HG02798 (cell line): Measurements from ENCODE around the gene FERMT1.
"Not testable (repeated sequence)": the region's sequence is repeated elsewhere in the genome, so short reads cannot be mapped to it uniquely, and the experiment has no call there.

Experiments
- ATAC-seq: cut with Tn5 transposase; IDR thresholded peaks from one replicate; pipeline ENCODE4 v1.9.1; 2021; ENCODE audit warnings: mild to moderate bottlenecking; ENCODE audit not compliant: unreplicated experiment, poor library complexity

Gene FERMT1

GRCh38 chr20:6116758-6117157, 6.1 kb downstream of the FERMT1 start:
- no peak for ATAC-seq

- no peak for ATAC-seq
Measured at GRCh38 chr20:6115221-6115895, 7.5 kb downstream of the FERMT1 start.

- no peak for ATAC-seq
Measured at GRCh38 chr20:6114696-6115095, 8.1 kb downstream of the FERMT1 start.

GRCh38 chr20:6113951-6114350, 8.9 kb downstream of the FERMT1 start:
- ATAC-seq, result no peak

- not testable (repeated sequence) for ATAC-seq
Measured at GRCh38 chr20:6112965-6113364, 9.9 kb downstream of the FERMT1 start.

- no peak for ATAC-seq
Measured at GRCh38 chr20:6108330-6108729, 14.5 kb downstream of the FERMT1 start.

GRCh38 chr20:6104493-6105188, 18.2 kb downstream of the FERMT1 start:
- no peak for ATAC-seq

- no peak for ATAC-seq
Measured at GRCh38 chr20:6103301-6103700, 19.5 kb downstream of the FERMT1 start.

GRCh38 chr20:6101346-6101745, 21.5 kb downstream of the FERMT1 start:
- no peak for ATAC-seq

- no peak for ATAC-seq
Measured at GRCh38 chr20:6100246-6100645, 22.6 kb downstream of the FERMT1 start.

- no peak for ATAC-seq
Measured at GRCh38 chr20:6099819-6100218, 23.0 kb downstream of the FERMT1 start.

- no peak for ATAC-seq
Measured at GRCh38 chr20:6095409-6095808, 27.4 kb downstream of the FERMT1 start.

- no peak for ATAC-seq
Measured at GRCh38 chr20:6094565-6094964, 28.3 kb downstream of the FERMT1 start.

- ATAC-seq, result no peak
Measured at GRCh38 chr20:6094063-6094462, 28.8 kb downstream of the FERMT1 start.

GRCh38 chr20:6091661-6092060, 31.2 kb downstream of the FERMT1 start:
- no peak for ATAC-seq

- ATAC-seq, result no peak
Measured at GRCh38 chr20:6086868-6087267, 36.0 kb downstream of the FERMT1 start.

- no peak for ATAC-seq
Measured at GRCh38 chr20:6083926-6084325, 38.9 kb downstream of the FERMT1 start.

- no peak for ATAC-seq
Measured at GRCh38 chr20:6081236-6081635, 41.6 kb downstream of the FERMT1 start.

- ATAC-seq, result no peak
Measured at GRCh38 chr20:6079016-6079415, 43.8 kb downstream of the FERMT1 start.

- no peak for ATAC-seq
Measured at GRCh38 chr20:6075428-6076219, 47.2 kb downstream of the FERMT1 start.

- no peak for ATAC-seq
Measured at GRCh38 chr20:6074784-6075183, 48.0 kb downstream of the FERMT1 start.
